GM12891 (cell line): ENCODE measurements around the gene DACH1.

Experiments
- POLR2A ChIP-seq: IDR thresholded peaks from 2 replicates; pipeline ENCODE4 v1.6.1; 2011; ENCODE audit warnings: low read depth, low read length, control low read depth
- TAF1 ChIP-seq: IDR thresholded peaks from 2 replicates; pipeline ENCODE4 v1.6.1; 2011; ENCODE audit warnings: low read depth, low read length, control low read depth

DNA sequence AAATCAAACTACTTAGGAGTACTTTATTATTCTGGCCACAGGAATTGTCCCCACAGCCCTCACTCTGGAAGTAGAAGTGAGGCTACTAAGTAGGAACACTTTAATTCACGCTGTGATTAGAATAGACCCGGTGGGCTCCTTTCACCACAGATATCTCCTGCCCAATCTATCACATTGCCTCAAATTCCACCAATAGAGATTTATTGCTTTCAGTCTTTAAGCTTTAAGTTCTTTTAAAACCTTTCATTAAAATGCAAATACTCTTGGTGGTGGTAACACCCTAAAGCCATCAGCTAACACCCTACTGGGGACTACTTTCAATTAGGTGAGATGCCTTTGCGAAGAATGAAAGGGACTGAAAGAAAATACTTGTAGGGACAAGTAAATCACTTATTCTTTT lies 181.9 kb downstream of the DACH1 start:
- TF ChIP-seq TAF1 (no peak), POLR2A (no peak)
